AG09309 (cell line): Measurements from ENCODE around the gene ECHDC1.

Experiments
- DNase-seq: peaks from one replicate; pipeline ENCODE4 v3.0.0-alpha.2; 2010; ENCODE audit warnings: low read depth
- H3K4me3 ChIP-seq: 2 replicates; pipeline ENCODE4 v1.5.1; 2011; ENCODE audit warnings: mild to moderate bottlenecking, low read depth, low read length, moderate library complexity; ENCODE audit not compliant: control insufficient read depth
- CTCF ChIP-seq: IDR thresholded peaks from 2 replicates; pipeline ENCODE4 v1.5.1; 2011; ENCODE audit warnings: mild to moderate bottlenecking, low read depth, low read length, inconsistent platforms; ENCODE audit not compliant: insufficient read depth, control insufficient read depth; ENCODE audit errors: missing control alignments

The ECHDC1 gene

GRCh38 chr6:127289934-127290333, 53.5 kb downstream of the ECHDC1 start:
- no peak overlapping the region for H3K4me3 ChIP-seq
- TF ChIP-seq CTCF: no peak
- DNase-seq: no peak

GRCh38 chr6:127288705-127289104, 54.7 kb downstream of the ECHDC1 start:
- no peak overlapping the region for H3K4me3 ChIP-seq
- DNase-seq: no peak
- no peak for TF ChIP-seq CTCF

GRCh38 chr6:127282184-127282583, 61.2 kb downstream of the ECHDC1 start:
- DNase-seq: no peak
- no peak for TF ChIP-seq CTCF

GRCh38 chr6:127279815-127280214, 63.6 kb downstream of the ECHDC1 start:
- TF ChIP-seq CTCF: no peak
- no peak for DNase-seq
- no peak overlapping the region for H3K4me3 ChIP-seq

More at GRCh38 chr6:127282184-127282583, 61.2 kb downstream of the ECHDC1 start:
- H3K4me3 ChIP-seq: no peak overlapping the region

- DNase-seq: no peak
- H3K4me3 ChIP-seq: no peak overlapping the region
- TF ChIP-seq CTCF: no peak
Measured at GRCh38 chr6:127277878-127278843, 65.2 kb downstream of the ECHDC1 start.

GRCh38 chr6:127276331-127276730, 67.1 kb downstream of the ECHDC1 start:
- no peak for TF ChIP-seq CTCF
- DNase-seq: no peak
- H3K4me3 ChIP-seq: no peak overlapping the region
